ENCODE measurements around the gene BACE1.

Gene BACE1

DNA sequence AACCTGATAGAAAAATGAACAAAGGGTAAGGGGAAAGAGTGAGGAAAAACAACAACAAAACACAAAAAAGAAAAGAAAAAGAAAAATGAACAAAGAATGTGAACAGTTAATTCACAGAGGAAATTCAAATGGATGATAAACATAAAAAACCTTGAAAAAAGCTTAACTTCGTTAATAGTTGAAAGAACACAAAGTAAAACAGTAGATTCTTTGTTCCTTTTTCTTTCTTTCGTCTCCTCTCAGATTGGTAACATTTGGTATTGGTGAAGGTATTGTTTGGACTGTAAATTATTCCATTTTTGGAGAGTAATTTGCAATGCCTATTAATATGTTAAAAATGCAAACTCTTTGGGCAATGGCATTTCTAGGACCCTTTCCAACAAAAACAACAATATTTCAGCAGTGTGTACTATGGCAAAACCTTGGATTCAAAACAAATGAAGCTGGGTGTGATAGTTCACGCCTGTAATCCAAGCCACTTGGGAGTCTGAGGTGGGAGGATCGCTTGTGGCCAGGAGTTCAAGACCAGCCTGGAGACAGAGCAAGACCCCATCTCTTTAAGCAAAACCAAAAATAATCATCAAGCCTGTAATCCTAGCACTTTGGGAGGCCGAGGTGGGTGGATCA, 3.3 kb upstream of the BACE1 start:
- no peak overlapping the region for H3K4me3 Mint-ChIP-seq
- H3K27me3 Mint-ChIP-seq: peaks cover 48% of the 10 kb centered on the region
- peaks cover 9% of the 10 kb centered on the region for H3K4me1 Mint-ChIP-seq
- no peak for DNase-seq
- H3K27ac Mint-ChIP-seq: no peak overlapping the region
- no peaks in the 10 kb centered on the region for H3K36me3 Mint-ChIP-seq
- no peaks in the 10 kb centered on the region for H3K9me3 Mint-ChIP-seq
- CTCF ChIA-PET: no interaction called here

DNA sequence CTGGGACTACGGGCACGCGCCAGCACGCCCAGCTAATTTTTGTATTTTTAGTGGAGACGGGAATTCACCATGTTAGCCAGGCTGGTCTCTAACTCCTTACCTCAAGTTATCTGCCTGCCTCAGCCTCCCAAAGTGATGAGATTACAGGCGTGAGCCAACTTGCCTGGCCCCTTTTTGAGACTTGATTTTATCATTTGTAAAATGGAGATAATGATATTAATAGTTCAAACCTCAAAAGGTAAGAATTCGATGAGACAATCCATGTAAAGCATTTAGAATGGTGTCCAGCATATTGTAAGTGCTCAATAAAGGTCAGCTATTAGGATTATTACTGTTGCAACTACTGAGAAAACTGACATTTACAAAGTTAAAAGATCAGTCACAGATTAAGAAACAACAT, 2.7 kb upstream of the BACE1 start:
- CTCF ChIA-PET: no interaction called here
- Mint-ChIP-seq H3K4me3 (no peak overlapping the region), H3K36me3 (no peaks in the 10 kb centered on the region), H3K9me3 (no peaks in the 10 kb centered on the region), H3K27me3 (peaks cover 54% of the 10 kb centered on the region), H3K27ac (no peak overlapping the region), H3K4me1 (peaks cover 9% of the 10 kb centered on the region)
- no peak for DNase-seq

DNA sequence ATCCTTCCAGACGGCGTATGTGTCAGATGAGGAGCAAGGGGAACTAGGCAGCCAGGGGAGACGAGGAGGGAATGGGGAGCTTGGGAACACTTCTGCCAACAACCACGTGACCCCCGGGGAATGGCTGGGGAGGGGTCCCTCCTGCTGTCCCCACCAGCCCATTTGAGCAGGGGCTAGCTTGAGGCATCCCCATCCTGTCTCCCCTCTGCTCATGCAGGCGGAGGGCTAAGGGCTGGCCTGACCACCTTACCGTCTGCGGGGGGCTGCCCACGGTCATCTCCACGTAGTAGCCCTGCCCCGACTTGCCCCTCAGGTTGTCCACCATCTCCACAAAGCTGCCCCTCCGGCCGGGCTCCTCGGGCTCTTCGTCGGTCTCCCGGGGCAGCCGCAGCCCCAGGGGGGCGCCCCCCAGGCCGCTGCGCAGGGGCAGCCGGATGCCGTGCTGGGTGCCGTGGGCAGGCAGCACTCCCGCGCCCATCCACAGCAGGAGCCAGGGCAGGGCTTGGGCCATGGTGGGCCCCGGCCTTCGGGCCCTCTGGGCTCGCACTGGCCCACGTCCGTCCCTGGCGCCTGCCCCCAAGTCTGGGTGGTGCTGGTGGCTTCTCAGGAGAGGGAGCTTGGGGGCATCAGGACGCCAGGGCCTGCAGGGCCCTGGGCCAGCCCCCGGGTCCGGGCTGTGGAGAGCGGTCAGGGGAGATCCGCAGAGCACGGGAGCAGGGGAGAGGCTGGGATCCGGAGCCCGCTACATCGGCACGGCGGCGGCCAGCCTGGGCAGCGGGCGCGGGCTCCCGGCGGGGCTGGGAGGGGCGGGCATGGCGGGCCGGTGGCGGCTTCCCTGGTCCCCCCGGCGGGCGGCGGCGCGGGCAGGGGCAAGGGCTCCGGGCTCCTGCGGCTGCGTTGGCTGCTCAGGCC, 515 bp downstream of the BACE1 start:
- Mint-ChIP-seq H3K36me3 (no peaks in the 10 kb centered on the region), H3K27ac (no peak overlapping the region), H3K4me3 (peak overlapping the region; percentile 64), H3K27me3 (peaks cover 72% of the 10 kb centered on the region), H3K9me3 (no peaks in the 10 kb centered on the region), H3K4me1 (peaks cover 9% of the 10 kb centered on the region)
- CTCF ChIA-PET: interaction anchor here (1.6 to 1.7 kb wide), 2 partner anchors 13 to 16 kb away, joined by 3 to 4 read pairs; partner anchors contain the start of gene CEP164
- no peak for DNase-seq

GRCh38 chr11:117314840-117315239, 1.2 kb downstream of the BACE1 start:
- peaks cover 9% of the 10 kb centered on the region for H3K4me1 Mint-ChIP-seq
- no peaks in the 10 kb centered on the region for H3K9me3 Mint-ChIP-seq
- H3K4me3 Mint-ChIP-seq: peak overlapping the region; percentile 46
- CTCF ChIA-PET: interaction anchor here (1.6 kb wide), 1 partner anchor 13 kb away, joined by 4 read pairs; the partner anchor contains the start of gene CEP164
- no peak for DNase-seq
- no peaks in the 10 kb centered on the region for H3K36me3 Mint-ChIP-seq
- no peak overlapping the region for H3K27ac Mint-ChIP-seq
- peaks cover 74% of the 10 kb centered on the region for H3K27me3 Mint-ChIP-seq

DNA sequence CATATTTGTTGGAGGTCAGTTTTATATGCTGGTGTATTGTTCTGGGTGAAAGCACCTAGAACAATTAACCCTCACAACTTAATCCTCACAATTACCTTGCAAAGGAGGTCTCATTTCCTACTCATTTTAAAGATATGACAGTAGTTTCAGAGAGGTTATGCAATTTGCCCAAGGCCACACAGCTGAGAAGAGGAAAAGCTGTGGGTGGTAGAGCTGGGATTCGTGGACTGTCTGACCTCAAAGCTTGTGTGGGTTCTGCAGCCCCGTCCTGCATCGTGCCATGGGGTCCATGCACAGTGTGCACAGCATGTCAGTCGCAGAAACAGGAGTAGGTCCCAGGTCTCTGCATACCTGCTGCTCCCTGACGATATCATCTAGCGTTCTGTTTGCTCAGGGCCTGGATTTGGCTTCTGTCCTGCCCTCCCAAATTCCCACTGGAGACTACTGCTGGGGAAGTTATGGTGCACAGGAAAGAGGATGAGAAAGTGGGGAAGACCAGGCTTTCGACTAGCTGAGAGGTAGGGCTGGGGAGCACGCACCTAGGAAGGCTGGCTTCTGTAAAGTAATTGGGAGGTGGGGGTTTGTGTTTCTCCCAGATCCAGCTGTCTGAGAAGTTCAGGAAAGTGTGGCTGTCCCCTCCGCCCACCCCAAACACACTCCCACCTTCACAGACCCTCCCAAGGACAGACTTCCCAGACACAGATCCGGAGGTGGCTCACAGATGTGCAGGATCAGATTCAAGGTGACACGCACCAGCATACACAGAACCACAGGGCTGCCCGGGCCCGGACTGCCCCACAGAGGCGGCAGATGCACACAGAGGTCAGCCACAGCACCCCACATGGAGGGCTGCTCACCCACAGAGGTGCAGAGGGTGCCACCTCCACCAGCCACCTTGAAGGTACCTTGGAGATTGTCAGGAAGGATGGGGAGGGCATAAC, 2.0 kb downstream of the BACE1 start:
- H3K27me3 Mint-ChIP-seq: peaks cover 76% of the 10 kb centered on the region
- H3K27ac Mint-ChIP-seq: no peak overlapping the region

DNA sequence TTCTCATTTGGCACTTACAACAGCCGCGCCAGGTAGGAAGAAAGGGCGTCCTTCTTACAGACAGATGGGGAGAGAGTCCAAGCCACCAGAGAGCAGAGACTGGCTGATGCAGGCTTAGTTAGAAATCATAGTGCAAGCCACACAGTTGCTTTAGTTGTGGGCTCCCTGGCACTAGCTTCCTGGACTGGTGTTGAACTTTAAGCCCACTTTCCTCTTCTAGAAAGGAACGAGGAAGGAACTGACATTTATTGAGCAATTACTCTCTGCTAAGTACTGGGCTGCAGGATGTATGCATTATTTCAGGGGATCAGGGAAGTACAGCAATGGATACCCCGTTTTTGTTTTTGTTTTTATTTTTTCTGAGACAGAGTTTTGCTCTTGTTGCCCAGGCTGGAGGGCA, 3.0 kb downstream of the BACE1 start:
- DNase-seq: no peak
- no peak overlapping the region for H3K27ac Mint-ChIP-seq
- peaks cover 74% of the 10 kb centered on the region for H3K27me3 Mint-ChIP-seq
- no peaks in the 10 kb centered on the region for H3K9me3 Mint-ChIP-seq
- H3K4me3 Mint-ChIP-seq: no peak overlapping the region
- H3K36me3 Mint-ChIP-seq: no peaks in the 10 kb centered on the region
- H3K4me1 Mint-ChIP-seq: peaks cover 11% of the 10 kb centered on the region
- CTCF ChIA-PET: no interaction called here

More for the DNA sequence above, 2.0 kb downstream of the BACE1 start:
- no peaks in the 10 kb centered on the region for H3K36me3 Mint-ChIP-seq
- H3K4me3 Mint-ChIP-seq: no peak overlapping the region
- peaks cover 9% of the 10 kb centered on the region for H3K4me1 Mint-ChIP-seq
- CTCF ChIA-PET: interaction anchor here (1.6 kb wide), 1 partner anchor 14 kb away, joined by 4 read pairs; the partner anchor contains the start of gene CEP164
- DNase-seq: no peak
- H3K9me3 Mint-ChIP-seq: no peaks in the 10 kb centered on the region

- DNase-seq: no peak
- no peak overlapping the region for H3K4me3 Mint-ChIP-seq
- H3K4me1 Mint-ChIP-seq: peaks cover 3% of the 10 kb centered on the region
- H3K27ac Mint-ChIP-seq: no peak overlapping the region
- H3K36me3 Mint-ChIP-seq: no peaks in the 10 kb centered on the region
- H3K27me3 Mint-ChIP-seq: peaks cover 53% of the 10 kb centered on the region
- no peaks in the 10 kb centered on the region for H3K9me3 Mint-ChIP-seq
- CTCF ChIA-PET: interaction anchor here (0.9 kb wide), 1 partner anchor 15 kb away, joined by 3 read pairs; no protein-coding TSS in a partner anchor
Observed at GRCh38 chr11:117309310-117309709, 6.7 kb downstream of the BACE1 start.

DNA sequence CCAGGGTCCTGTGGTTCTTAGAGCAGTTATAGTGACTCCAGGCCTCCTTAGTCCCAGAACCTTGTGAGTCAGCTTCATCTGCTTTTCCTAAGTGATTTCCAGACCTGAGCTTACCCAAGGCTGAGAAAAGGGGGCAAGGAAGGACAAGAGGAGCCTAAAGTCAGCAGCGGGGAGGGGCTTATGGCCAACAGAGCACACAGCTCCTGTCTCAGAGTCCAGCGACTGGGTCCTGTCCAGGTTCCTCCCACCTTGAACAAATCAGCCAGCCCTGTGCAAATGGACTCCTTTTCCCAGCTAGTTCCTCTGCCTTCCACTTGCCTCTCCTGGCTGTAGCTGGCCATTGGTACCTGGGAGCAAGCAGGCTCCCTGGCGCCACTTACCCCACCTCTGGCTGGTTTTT, 10.9 kb downstream of the BACE1 start:
- no peak for DNase-seq
- H3K4me1 Mint-ChIP-seq: peaks cover 3% of the 10 kb centered on the region
- H3K27ac Mint-ChIP-seq: no peak overlapping the region
- H3K36me3 Mint-ChIP-seq: no peaks in the 10 kb centered on the region
- CTCF ChIA-PET: no interaction called here
- no peak overlapping the region for H3K4me3 Mint-ChIP-seq
- H3K27me3 Mint-ChIP-seq: peaks cover 26% of the 10 kb centered on the region
- H3K9me3 Mint-ChIP-seq: no peaks in the 10 kb centered on the region

GRCh38 chr11:117303646-117304315, 12.3 kb downstream of the BACE1 start:
- Mint-ChIP-seq H3K9me3 (no peaks in the 10 kb centered on the region), H3K4me1 (peaks cover 3% of the 10 kb centered on the region), H3K27me3 (peaks cover 22% of the 10 kb centered on the region), H3K36me3 (no peaks in the 10 kb centered on the region), H3K4me3 (no peak overlapping the region), H3K27ac (no peak overlapping the region)
- CTCF ChIA-PET: no interaction called here
- no peak for DNase-seq

DNA sequence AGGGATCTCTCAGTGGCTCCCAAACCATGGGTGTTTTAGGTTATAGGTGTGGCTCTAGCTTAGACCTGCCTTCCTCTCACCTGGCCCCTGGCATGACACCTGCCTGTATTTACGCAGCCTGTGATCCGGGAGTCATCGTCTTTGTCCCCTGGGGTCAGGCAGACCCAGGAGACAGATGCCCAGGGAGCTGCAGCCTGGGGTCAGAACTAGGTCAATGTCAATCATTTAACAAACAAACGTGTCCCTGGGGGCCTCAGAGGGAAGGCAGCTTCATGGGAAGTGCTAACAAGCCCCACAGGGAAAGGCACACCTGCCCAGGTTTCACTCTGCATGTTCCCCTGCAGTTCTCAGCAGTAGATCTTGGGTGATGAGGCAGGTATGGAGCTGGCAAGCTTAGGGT, 13.0 kb downstream of the BACE1 start:
- no peak overlapping the region for H3K4me3 Mint-ChIP-seq
- no peaks in the 10 kb centered on the region for H3K9me3 Mint-ChIP-seq
- CTCF ChIA-PET: no interaction called here
- H3K27ac Mint-ChIP-seq: no peak overlapping the region
- H3K36me3 Mint-ChIP-seq: no peaks in the 10 kb centered on the region
- peaks cover 2% of the 10 kb centered on the region for H3K4me1 Mint-ChIP-seq
- DNase-seq: no peak
- H3K27me3 Mint-ChIP-seq: peaks cover 19% of the 10 kb centered on the region

- CTCF ChIA-PET: no interaction called here
- no peaks in the 10 kb centered on the region for H3K9me3 Mint-ChIP-seq
Observed at GRCh38 chr11:117302228-117302627, 13.8 kb downstream of the BACE1 start.

GRCh38 chr11:117300773-117301172, 15.3 kb downstream of the BACE1 start:
- no peaks in the 10 kb centered on the region for H3K9me3 Mint-ChIP-seq
- H3K27me3 Mint-ChIP-seq: peaks cover 3% of the 10 kb centered on the region
- H3K27ac Mint-ChIP-seq: no peak overlapping the region
- CTCF ChIA-PET: no interaction called here
- DNase-seq: no peak
- H3K36me3 Mint-ChIP-seq: no peaks in the 10 kb centered on the region
- H3K4me3 Mint-ChIP-seq: no peak overlapping the region
- H3K4me1 Mint-ChIP-seq: no peaks in the 10 kb centered on the region

More at GRCh38 chr11:117302228-117302627, 13.8 kb downstream of the BACE1 start:
- H3K27ac Mint-ChIP-seq: no peak overlapping the region
- H3K36me3 Mint-ChIP-seq: no peaks in the 10 kb centered on the region
- DNase-seq: no peak
- H3K27me3 Mint-ChIP-seq: peaks cover 11% of the 10 kb centered on the region
- H3K4me3 Mint-ChIP-seq: no peak overlapping the region
- H3K4me1 Mint-ChIP-seq: no peaks in the 10 kb centered on the region

DNA sequence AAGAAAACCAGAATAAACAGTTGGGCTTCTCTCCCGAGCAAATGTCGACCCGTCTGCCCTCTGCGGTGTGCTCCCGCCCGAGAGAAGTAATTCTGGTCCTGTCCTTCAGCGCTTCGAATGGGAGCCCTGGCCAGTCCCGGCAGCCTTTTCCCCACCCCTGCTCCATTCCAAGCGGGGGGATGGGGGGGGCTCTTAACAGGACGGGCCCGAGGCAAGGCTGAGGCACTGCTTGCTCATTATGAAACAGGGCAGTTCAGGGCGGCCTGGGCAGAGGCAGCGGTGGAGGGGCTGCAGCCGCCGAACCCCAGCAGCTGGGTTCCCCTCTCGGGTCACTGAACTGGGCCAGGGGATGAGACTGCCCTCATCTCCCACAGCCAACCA, 15.8 kb downstream of the BACE1 start:
- no peak for DNase-seq
- Mint-ChIP-seq H3K4me1 (no peaks in the 10 kb centered on the region), H3K4me3 (no peak overlapping the region), H3K27me3 (peaks cover 3% of the 10 kb centered on the region), H3K27ac (no peak overlapping the region), H3K9me3 (no peaks in the 10 kb centered on the region), H3K36me3 (no peaks in the 10 kb centered on the region)
- CTCF ChIA-PET: no interaction called here
